Measurements from ENCODE around the gene MYL6. TPM values are rescaled to one million over a fixed set of nuclear protein-coding genes. Genes with fewer than 3 reads are reported as not detected.
A peak's percentile ranks its signal among the peaks of the same experiment; 100 is the strongest.

Gene MYL6
- total and polyA plus RNA-seq, 9 of the 15 experiments (the other 6 are each of a cell fraction or from before 2014, with no cell fraction given), result 557 to 1,664 (median 958) TPM

GRCh38 chr12:56127888-56128669 lies 30.1 kb upstream of the MYL6 start, which contains the start of gene ESYT1 (continued):
- TF ChIP-seq CCNT2 (IDR thresholded peaks at IDR 0.05; ENCODE audit: borderline replicate concordance, extremely low read depth, insufficient read length, low read depth, low read length) (peak; percentile 42), HNRNPK (IDR thresholded peaks at IDR 0.05; ENCODE audit: low read depth, low read length, poor library complexity, severe bottlenecking) (no peak), CBX3 (IDR thresholded peaks at IDR 0.05; ENCODE audit: borderline replicate concordance in 1 of 2, low read length in 2 of 2) (no peak), FUS (optimal IDR thresholded peaks at IDR 0.05; ENCODE audit: low read depth, low read length) (no peak), NFXL1 (CRISPR knock-in tag; IDR thresholded peaks at IDR 0.05) (no peak), GABPB2 (CRISPR knock-in tag; conservative IDR thresholded peaks at IDR 0.05) (0 out of 2 replicates have a peak, but pooled peaks have one; percentile 46), KAT7 (CRISPR knock-in tag; IDR thresholded peaks at IDR 0.05; ENCODE audit: borderline replicate concordance) (no peak; the same call in 1 of the 2 replicates), POU5F1 (IDR thresholded peaks at IDR 0.05; ENCODE audit: borderline replicate concordance, low read depth, low read length, partially characterized antibody) (no peak), GABPB1 (CRISPR knock-in tag; IDR thresholded peaks at IDR 0.05) (peak; percentile 77), HLTF (IDR thresholded peaks at IDR 0.05) (no peak), XRCC4 (IDR thresholded peaks at IDR 0.05; ENCODE audit: extremely low read depth, insufficient read depth, insufficient read length) (no peak), PTBP1 (IDR thresholded peaks at IDR 0.05; ENCODE audit: low read depth, low read length) (no peak), SRF (CRISPR knock-in tag; IDR thresholded peaks at IDR 0.05) (peak in 1 of 2 experiments; percentile 89; a peak in 2 of 4 replicates), SRSF9 (IDR thresholded peaks at IDR 0.05; ENCODE audit: borderline replicate concordance, low read depth, low read length) (no peak), ZNF668 (CRISPR knock-in tag; IDR thresholded peaks at IDR 0.05) (no peak), TRIM25 (IDR thresholded peaks at IDR 0.05; ENCODE audit: borderline replicate concordance) (no peak), ZNF124 (CRISPR knock-in tag; IDR thresholded peaks at IDR 0.05) (no peak), ARID3B (CRISPR knock-in tag; IDR thresholded peaks at IDR 0.05; ENCODE audit: borderline replicate concordance) (no peak), ZHX1 (conservative IDR thresholded peaks at IDR 0.05; ENCODE audit: low read length) (no peak), ZNF232 (CRISPR knock-in tag; IDR thresholded peaks at IDR 0.05) (no peak), ZNF23 (CRISPR knock-in tag; IDR thresholded peaks at IDR 0.05) (no peak), RFX5 (IDR thresholded peaks at IDR 0.05; ENCODE audit: low read depth, low read length) (0 out of 2 replicates have a peak, but pooled peaks have one; percentile 66), HEY1 (CRISPR knock-in tag; IDR thresholded peaks at IDR 0.05; ENCODE audit: borderline replicate concordance) (no peak)

Measured in K562 (cell line).